Fibroblast of lung (primary cell): Measurements from ENCODE around the gene NOL9. TPM values are rescaled to one million over a fixed set of nuclear protein-coding genes. Genes with fewer than 3 reads are reported as not detected.

ENCODE experiments used
- DNase-seq, 2 donors: peaks; one replicate each; pipeline versions ENCODE4 v3.0.0 to v3.0.0-alpha.2; 2010; ENCODE audit warnings: low read depth in 2 of 2
- H2AFZ ChIP-seq: 2 replicates; pipeline ENCODE4 v1.5.1; 2012; ENCODE audit warnings: low read length, control low read depth, inconsistent platforms
- H3K27ac ChIP-seq: 2 replicates; pipeline ENCODE4 v1.5.1; 2011; ENCODE audit warnings: low read length, control low read depth; ENCODE audit not compliant: insufficient read depth
- H3K27me3 ChIP-seq: 2 replicates; pipeline ENCODE4 v1.5.1; 2011; ENCODE audit warnings: mild to moderate bottlenecking, low read length; ENCODE audit not compliant: control insufficient read depth, insufficient read depth
- H3K36me3 ChIP-seq: 2 replicates; pipeline ENCODE4 v1.5.1; 2011; ENCODE audit warnings: low read length; ENCODE audit not compliant: control insufficient read depth, insufficient read depth
- H3K4me1 ChIP-seq: 2 replicates; pipeline ENCODE4 v1.5.1; 2011; ENCODE audit warnings: low read length; ENCODE audit not compliant: control insufficient read depth, insufficient read depth; ENCODE audit errors: extremely low read depth
- H3K4me2 ChIP-seq: 2 replicates; pipeline ENCODE4 v1.5.1; 2011; ENCODE audit warnings: low read length, control low read depth; ENCODE audit not compliant: insufficient read depth; ENCODE audit errors: extremely low read depth
- H3K4me3 ChIP-seq, 4 experiments: fragments of 200-600 bp in 1 of 4; sonication (generic) in 1 of 4; replicated peaks in 1 of 4; 2 replicates each; pipeline ENCODE4 v1.5.1; 2011 to 2016; ENCODE audit warnings: low read length in 4 of 4, low read depth in 3 of 4, mild to moderate bottlenecking in 3 of 4, control low read depth in 2 of 4, inconsistent platforms in 1 of 4, mixed read lengths in 1 of 4; ENCODE audit not compliant: insufficient read depth in 1 of 4; ENCODE audit errors: control extremely low read depth in 1 of 4
- H3K79me2 ChIP-seq: 2 replicates; pipeline ENCODE4 v1.5.1; 2012; ENCODE audit warnings: mild to moderate bottlenecking, low read length, inconsistent platforms; ENCODE audit not compliant: control insufficient read depth, insufficient read depth
- H3K9ac ChIP-seq: 2 replicates; pipeline ENCODE4 v1.5.1; 2011; ENCODE audit warnings: mild to moderate bottlenecking, low read length, control low read depth; ENCODE audit not compliant: insufficient read depth
- H3K9me3 ChIP-seq: 2 replicates; pipeline ENCODE4 v1.5.1; 2012; ENCODE audit warnings: low read depth, low read length; ENCODE audit not compliant: control insufficient read depth, insufficient read depth
- H4K20me1 ChIP-seq: 2 replicates; pipeline ENCODE4 v1.5.1; 2011; ENCODE audit warnings: low read length; ENCODE audit not compliant: control insufficient read depth, insufficient read depth; ENCODE audit errors: extremely low read depth
- CTCF ChIP-seq, 2 donors: IDR thresholded peaks in 1 of 2; conservative IDR thresholded peaks in 1 of 2; 1 replicate in 1 of 2; 2 replicates in 1 of 2; pipeline ENCODE4 v1.5.1; 2011 to 2012; ENCODE audit warnings: low read length in 2 of 2, control low read depth in 1 of 2, inconsistent platforms in 1 of 2, low read depth in 1 of 2, mild to moderate bottlenecking in 1 of 2
- EZH2 ChIP-seq: IDR thresholded peaks from 2 replicates; pipeline ENCODE4 v1.5.1; 2012; ENCODE audit warnings: low read length, control low read depth, mild to moderate bottlenecking; ENCODE audit errors: missing control alignments
- polyA plus RNA-seq, 2 donors: library from polyadenylated mRNA; depleted of rRNA in 1 of 2; stranded (reverse) in 1 of 2; unstranded in 1 of 2; fragments of >200 nt; gene quantifications; 2 replicates each; pipeline ENCODE4 v1.2.1, GENCODE V29; 2011 to 2012; ENCODE audit warnings: missing spikeins in 1 of 2
- total RNA-seq: library from RNA; depleted of rRNA; stranded (reverse); fragments of >200 nt; gene quantifications from 2 replicates; pipeline ENCODE4 v1.2.1, GENCODE V29; 2014

Gene NOL9
- total and polyA plus RNA-seq, 2 donors (not counting 1 experiment from before 2014, with no cell fraction given), result 17.5 to 19.0 TPM

- Histone ChIP-seq H2AFZ (peak overlapping the region; percentile 88), H3K4me2 (peak overlapping the region; percentile 79), H3K4me3 (peak overlapping the region in 1 of 4 experiments; percentile 86), H3K4me1 (peaks cover 12% of the 10 kb centered on the region), H3K9me3 (no peaks in the 10 kb centered on the region), H3K27ac (peak overlapping the region; percentile 82), H3K79me2 (peaks cover 6% of the 10 kb centered on the region), H3K36me3 (peaks cover 2% of the 10 kb centered on the region), H4K20me1 (no peaks in the 10 kb centered on the region), H3K27me3 (no peaks in the 10 kb centered on the region), H3K9ac (no peak overlapping the region)
- DNase-seq, result no peak
- TF ChIP-seq CTCF (conservative IDR thresholded peaks at IDR 0.05 in 1 of 2, IDR thresholded peaks at IDR 0.05 in 1 of 2; ENCODE audit: low read depth in 1 of 2, low read length in 2 of 2) (no peak), EZH2 (no peak)
Measured at GRCh38 chr1:6578624-6579373, 24.5 kb upstream of the NOL9 start.

GRCh38 chr1:6577831-6578525, 23.7 kb upstream of the NOL9 start:
- no peak for TF ChIP-seq CTCF (conservative IDR thresholded peaks at IDR 0.05 in 1 of 2, IDR thresholded peaks at IDR 0.05 in 1 of 2; ENCODE audit: low read depth in 1 of 2, low read length in 2 of 2)
- TF ChIP-seq EZH2, result no peak
- no peak for DNase-seq
- Histone ChIP-seq H4K20me1 (no peaks in the 10 kb centered on the region), H3K27me3 (no peaks in the 10 kb centered on the region), H3K4me1 (peaks cover 12% of the 10 kb centered on the region), H3K9me3 (no peaks in the 10 kb centered on the region), H3K79me2 (peaks cover 6% of the 10 kb centered on the region), H3K9ac (no peak overlapping the region), H2AFZ (no peak overlapping the region), H3K36me3 (peaks cover 2% of the 10 kb centered on the region), H3K4me3 (no peak overlapping the region), H3K27ac (no peak overlapping the region), H3K4me2 (no peak overlapping the region)

- no peak overlapping the region for H3K4me3 ChIP-seq
- H3K27me3 ChIP-seq, result peaks cover 4% of the 10 kb centered on the region
- no peaks in the 10 kb centered on the region for H3K79me2 ChIP-seq
- H2AFZ ChIP-seq, result no peak overlapping the region
- no peak overlapping the region for H3K4me2 ChIP-seq
- H4K20me1 ChIP-seq, result no peaks in the 10 kb centered on the region
- H3K9ac ChIP-seq, result no peak overlapping the region
- H3K36me3 ChIP-seq, result no peaks in the 10 kb centered on the region
- TF ChIP-seq CTCF (conservative IDR thresholded peaks at IDR 0.05 in 1 of 2, IDR thresholded peaks at IDR 0.05 in 1 of 2; ENCODE audit: low read depth in 1 of 2, low read length in 2 of 2), result no peak
- TF ChIP-seq EZH2, result no peak
- no peak for DNase-seq
- H3K27ac ChIP-seq, result no peak overlapping the region
- H3K9me3 ChIP-seq, result no peaks in the 10 kb centered on the region
- H3K4me1 ChIP-seq, result peaks cover 4% of the 10 kb centered on the region
Measured at GRCh38 chr1:6574818-6575217, 20.5 kb upstream of the NOL9 start.
